IPS-20b (cell line): ENCODE results near the gene KIF17.

Experiments
- H3K27ac ChIP-seq: one replicate; pipeline ENCODE4 v1.5.1; 2013; ENCODE audit warnings: low read length
- H3K27me3 ChIP-seq: 2 replicates; pipeline ENCODE4 v1.6.1; 2013; ENCODE audit warnings: mild to moderate bottlenecking, low read length, inconsistent platforms; ENCODE audit not compliant: insufficient read depth
- H3K36me3 ChIP-seq: 2 replicates; pipeline ENCODE4 v1.6.1; 2013; ENCODE audit warnings: low read depth, mild to moderate bottlenecking, inconsistent platforms, low read length, moderate library complexity; ENCODE audit not compliant: insufficient read depth
- H3K4me1 ChIP-seq: 2 replicates; pipeline ENCODE4 v1.6.1; 2013; ENCODE audit warnings: mild to moderate bottlenecking, control low read depth, inconsistent platforms, low read length, moderate library complexity; ENCODE audit not compliant: insufficient read depth
- H3K4me3 ChIP-seq: 2 replicates; pipeline ENCODE4 v1.5.1; 2013; ENCODE audit warnings: mild to moderate bottlenecking, low read length, inconsistent platforms
- H3K9ac ChIP-seq: 2 replicates; pipeline ENCODE4 v1.6.1; 2013; ENCODE audit warnings: low read depth, mild to moderate bottlenecking, inconsistent platforms, low read length, moderate library complexity
- H3K9me3 ChIP-seq: 2 replicates; pipeline ENCODE4 v1.6.1; 2013; ENCODE audit warnings: mild to moderate bottlenecking, low read depth, low read length, inconsistent platforms; ENCODE audit not compliant: insufficient read depth

Gene KIF17

DNA sequence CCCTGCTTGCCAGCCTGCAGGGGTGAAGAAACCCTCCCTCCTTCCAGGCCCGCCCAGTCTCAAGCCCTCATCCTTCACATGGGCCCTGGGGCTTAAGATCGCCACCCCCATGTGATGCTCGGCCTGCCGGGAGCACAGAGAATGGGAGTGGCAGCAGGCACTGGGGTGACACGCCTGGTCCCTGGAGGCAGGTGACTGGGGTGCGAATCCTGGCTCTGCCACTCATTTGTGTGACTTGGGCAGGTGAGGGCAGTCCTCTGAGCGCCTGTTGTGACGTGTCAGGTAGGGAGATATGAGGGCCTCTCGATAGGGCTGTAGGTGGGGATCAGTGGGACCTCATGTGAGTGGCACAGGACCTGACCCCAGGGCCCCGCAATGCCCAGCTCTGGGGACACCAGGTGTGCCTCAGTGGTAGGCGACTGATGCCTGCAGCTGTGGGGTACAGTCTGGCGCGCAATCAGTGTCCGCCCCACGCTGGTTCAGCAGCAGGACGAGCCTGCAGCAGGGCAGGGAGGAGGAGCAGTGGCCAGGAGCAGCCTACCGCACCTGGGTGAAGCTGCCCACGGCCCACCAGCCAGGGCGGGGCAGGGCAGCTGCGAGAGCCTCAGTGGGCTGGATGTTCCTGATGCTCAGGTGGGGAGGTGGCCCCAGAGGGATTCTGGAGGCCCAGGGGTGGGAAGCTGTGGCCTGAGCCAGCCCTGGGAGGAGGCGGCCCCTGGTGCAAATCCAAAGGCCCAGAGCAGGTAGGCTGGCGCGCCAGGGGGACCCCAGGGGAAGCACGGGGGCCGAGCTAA is 8.5 kb upstream of the KIF17 start:
- H3K27me3 ChIP-seq = peaks cover 26% of the 10 kb centered on the region
- H3K9me3 ChIP-seq = no peaks in the 10 kb centered on the region
- no peak overlapping the region for H3K9ac ChIP-seq
- H3K4me3 ChIP-seq = no peak overlapping the region
- no peaks in the 10 kb centered on the region for H3K36me3 ChIP-seq
- no peak overlapping the region for H3K27ac ChIP-seq
- H3K4me1 ChIP-seq = peaks cover 14% of the 10 kb centered on the region

DNA sequence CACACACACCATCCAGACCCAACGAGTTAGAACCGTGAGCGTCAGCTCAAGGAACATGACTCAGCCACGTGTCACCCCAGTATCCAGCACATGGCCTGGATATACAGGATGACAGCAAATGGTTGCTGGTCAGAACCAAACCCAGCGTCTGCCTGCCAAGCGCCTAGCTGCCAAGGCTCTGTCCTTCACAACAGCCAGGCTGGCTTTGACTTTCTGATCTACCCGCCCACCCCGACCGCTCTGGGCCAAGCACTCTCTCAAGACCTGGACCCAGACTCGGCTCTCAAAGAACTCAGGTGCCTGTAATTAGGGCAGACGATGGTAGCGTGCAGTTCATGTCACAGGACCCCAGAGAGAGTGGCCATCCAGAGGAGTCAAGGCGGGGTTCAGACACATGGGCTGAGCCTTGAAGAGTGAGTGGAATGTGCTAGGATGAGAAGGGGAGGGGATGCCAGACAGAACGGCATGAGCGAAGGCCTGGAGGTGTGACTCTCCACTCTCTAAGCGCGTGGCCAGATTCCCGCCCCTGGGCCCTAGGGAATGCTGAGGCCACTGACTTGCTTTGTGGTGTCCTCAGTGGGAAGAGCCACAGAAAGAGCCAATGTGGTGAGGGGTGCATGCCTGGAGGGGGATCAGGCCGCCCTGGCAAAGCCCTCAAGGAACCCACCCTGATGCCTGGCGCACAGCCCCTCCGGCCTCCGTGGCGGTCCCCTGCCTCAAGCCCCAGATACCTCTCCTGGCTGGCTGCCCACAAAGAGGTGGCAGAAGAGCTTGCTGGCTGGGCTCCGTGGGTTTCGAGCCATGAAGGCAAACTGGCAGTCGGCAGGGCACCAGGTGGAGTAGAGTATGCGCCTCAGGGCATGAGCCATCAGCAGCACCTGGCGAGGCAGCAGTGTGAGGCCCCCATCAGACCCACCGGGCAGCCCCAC is 7.6 kb upstream of the KIF17 start:
- Histone ChIP-seq H3K4me3 (no peak overlapping the region), H3K27me3 (peaks cover 18% of the 10 kb centered on the region), H3K9me3 (no peaks in the 10 kb centered on the region), H3K4me1 (peaks cover 14% of the 10 kb centered on the region), H3K27ac (no peak overlapping the region), H3K9ac (no peak overlapping the region), H3K36me3 (no peaks in the 10 kb centered on the region)

DNA sequence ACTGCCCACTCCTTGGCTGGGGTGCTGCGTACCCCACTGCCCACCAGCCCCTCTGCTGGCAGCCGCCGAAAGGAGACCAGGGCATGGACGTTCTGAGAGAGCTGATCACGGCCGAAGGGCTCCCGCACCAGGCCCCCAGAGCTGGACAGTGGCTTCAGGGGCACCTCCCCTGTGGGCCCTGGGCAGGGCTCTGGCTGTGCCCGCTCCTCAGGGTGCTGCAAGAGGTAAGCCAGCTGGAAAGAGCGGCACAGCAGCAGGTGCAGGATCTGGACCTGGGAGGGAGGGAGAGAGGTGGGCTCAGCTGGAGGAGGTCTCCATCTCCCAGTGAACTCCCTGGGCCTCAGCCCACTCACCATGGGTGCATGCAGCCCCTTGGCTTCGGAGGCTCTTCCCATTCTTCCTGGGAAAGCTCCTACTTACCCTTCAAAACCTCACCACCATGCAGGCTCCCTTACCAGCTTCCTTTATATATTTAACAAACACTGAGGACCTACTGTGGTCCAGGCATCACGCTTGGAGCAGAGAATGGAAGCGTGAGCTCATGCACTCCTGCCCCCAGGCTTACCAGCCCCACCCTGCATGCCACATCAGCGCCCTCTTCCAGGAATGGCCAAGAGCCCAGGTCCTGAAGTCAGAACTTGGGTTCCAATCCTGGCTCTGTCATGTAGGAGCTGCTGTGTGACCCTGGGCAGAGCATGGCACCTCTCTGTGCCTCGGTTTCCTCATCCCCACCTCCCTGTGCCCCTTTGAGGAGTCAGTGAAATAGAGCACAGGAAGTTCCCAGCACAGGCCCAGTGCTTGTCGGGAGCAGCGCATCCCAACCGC is 6.8 kb upstream of the KIF17 start:
- Histone ChIP-seq H3K4me1 (peaks cover 14% of the 10 kb centered on the region), H3K36me3 (no peaks in the 10 kb centered on the region), H3K9me3 (no peaks in the 10 kb centered on the region), H3K9ac (no peak overlapping the region), H3K27ac (no peak overlapping the region), H3K4me3 (no peak overlapping the region), H3K27me3 (peaks cover 17% of the 10 kb centered on the region)

DNA sequence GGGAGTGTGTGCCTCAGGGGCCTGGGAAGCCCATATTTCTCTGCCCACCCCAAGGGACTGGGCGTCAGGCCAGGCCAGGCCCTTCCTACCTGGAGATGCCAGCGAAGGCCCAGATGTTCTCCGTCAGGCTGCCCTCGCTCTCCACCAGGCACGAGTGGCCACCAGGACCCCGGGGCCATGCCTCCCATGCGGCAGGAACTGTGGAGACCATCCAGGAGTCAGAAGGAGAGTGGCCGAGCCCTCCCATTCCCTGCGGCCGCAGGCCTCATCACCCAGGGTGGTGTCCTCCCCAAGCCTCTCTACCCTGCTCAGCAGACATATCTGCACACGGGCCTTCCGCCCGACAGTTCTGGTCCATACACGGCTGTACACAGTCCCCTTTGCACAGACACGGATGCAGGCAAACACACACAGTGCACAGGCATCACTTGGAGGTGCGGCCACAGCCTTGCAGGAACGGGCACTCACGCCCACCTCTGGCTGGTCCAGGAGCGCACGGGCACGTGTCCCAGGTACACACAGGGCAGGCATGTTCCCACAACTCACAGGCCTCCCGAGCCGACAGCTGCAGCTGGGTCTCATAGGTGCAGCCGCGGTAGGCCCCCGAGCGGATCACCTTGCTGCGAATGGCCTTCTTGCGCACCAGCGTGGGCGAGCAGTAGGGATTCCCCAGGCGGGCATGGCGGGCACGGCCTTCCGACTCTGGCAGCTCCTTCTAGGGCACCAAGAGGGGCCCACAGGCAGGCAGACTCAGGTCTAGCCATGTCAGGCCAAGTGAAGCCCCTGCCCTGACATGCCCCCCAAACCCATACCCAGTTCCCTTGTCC is 5.9 kb upstream of the KIF17 start:
- no peak overlapping the region for H3K27ac ChIP-seq
- H3K4me3 ChIP-seq = no peak overlapping the region
- H3K4me1 ChIP-seq = peaks cover 11% of the 10 kb centered on the region
- peaks cover 17% of the 10 kb centered on the region for H3K27me3 ChIP-seq
- no peak overlapping the region for H3K9ac ChIP-seq
- H3K9me3 ChIP-seq = no peaks in the 10 kb centered on the region
- no peaks in the 10 kb centered on the region for H3K36me3 ChIP-seq

DNA sequence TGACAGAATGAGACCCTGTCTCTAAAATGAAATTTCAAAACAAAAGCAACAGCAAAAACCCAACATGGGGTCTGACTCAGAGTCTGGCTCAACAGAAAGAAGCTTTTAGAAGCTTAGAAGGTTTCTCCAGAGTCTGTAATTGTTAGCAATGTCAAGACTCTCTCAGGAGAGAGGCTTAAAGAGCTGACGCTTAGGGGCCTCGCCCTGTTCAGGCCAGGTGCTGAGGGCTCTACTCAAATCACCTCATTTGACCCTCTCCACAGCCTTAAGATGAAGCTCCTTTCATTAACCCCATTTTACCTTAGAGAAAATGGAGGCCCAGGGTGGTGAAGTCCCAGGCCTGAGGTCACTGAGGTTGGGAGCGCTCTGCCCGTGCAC is 5.3 kb upstream of the KIF17 start:
- Histone ChIP-seq H3K4me1 (peaks cover 8% of the 10 kb centered on the region), H3K9ac (no peak overlapping the region), H3K4me3 (no peak overlapping the region), H3K27ac (no peak overlapping the region), H3K27me3 (peaks cover 22% of the 10 kb centered on the region), H3K9me3 (no peaks in the 10 kb centered on the region), H3K36me3 (no peaks in the 10 kb centered on the region)

DNA sequence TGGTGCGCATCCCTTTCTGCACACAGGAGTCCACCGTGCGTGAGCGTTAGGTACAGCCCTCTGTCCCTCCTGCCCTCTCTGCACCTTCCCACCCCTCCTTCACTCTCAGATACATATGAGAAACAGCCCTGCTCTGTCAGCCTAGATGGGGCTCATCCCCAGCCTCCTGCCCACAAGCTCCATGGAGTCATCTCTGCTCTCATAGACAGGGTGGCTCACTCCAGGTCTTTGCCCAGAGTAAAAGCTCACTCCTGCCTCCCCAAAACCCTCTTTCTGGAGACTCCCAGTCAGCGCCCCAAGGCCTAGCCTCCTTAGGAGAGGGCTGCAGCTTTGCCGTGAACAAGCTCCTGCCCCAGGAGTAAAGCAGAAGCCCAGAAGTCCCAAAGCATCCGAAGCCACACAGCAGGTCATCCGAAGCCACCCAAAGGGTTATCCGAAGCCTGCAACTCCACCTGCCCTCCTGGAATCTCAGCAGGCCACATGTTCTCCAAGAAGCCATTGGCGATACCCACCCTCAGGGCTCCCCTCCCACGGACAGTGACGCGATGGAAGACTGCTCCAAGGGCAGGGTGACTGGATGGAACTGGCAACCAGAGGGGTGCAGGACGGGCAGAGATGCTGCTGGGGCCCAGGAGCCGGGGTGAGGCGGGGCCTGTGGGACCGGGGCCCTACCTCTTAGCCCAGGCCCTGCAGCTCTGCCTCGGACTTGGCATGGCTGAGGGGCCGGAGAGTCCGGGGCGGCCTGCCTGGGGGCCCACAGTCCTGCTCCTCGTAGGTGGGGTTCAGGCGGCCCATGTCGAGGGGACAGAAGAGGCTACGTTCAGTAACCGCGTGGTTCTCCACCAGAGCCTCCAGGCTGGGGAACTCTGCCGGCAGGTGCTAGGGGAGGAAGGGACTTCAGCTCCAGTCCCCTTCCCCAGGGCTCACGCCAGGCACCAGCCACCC is 3.6 kb upstream of the KIF17 start:
- H3K4me3 ChIP-seq = no peak overlapping the region
- peaks cover 35% of the 10 kb centered on the region for H3K27me3 ChIP-seq
- H3K36me3 ChIP-seq = no peaks in the 10 kb centered on the region
- no peak overlapping the region for H3K27ac ChIP-seq
- no peaks in the 10 kb centered on the region; the same call in 1 of the 2 replicates for H3K4me1 ChIP-seq
- no peak overlapping the region for H3K9ac ChIP-seq
- no peaks in the 10 kb centered on the region for H3K9me3 ChIP-seq

DNA sequence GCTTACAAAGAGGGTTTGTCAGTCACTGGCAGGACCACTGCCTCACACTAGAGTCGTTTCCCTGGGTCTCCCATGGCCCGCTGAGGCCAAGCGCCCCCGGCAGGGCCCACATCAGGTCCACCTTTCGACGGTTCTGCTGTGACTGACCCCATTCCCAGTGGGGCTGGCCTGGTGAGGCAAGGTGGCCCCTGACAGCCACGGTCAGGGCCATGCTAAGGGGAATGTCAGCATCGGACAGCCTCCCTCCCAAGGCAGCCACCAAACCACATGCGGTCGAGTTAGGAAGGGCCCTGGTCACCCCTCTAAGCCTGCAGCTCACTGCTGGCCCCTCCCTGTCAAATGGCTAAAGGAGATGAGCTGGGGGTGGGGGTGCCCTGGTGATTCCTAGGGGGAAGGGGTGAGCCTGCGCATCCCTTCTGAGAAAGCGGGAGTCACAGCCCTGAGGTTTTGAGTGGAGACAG is 2.9 kb upstream of the KIF17 start:
- no peak overlapping the region for H3K27ac ChIP-seq
- H3K9ac ChIP-seq = no peak overlapping the region
- no peaks in the 10 kb centered on the region for H3K9me3 ChIP-seq
- H3K4me1 ChIP-seq = no peaks in the 10 kb centered on the region; the same call in 1 of the 2 replicates
- no peak overlapping the region for H3K4me3 ChIP-seq
- no peaks in the 10 kb centered on the region for H3K36me3 ChIP-seq
- H3K27me3 ChIP-seq = peaks cover 36% of the 10 kb centered on the region

DNA sequence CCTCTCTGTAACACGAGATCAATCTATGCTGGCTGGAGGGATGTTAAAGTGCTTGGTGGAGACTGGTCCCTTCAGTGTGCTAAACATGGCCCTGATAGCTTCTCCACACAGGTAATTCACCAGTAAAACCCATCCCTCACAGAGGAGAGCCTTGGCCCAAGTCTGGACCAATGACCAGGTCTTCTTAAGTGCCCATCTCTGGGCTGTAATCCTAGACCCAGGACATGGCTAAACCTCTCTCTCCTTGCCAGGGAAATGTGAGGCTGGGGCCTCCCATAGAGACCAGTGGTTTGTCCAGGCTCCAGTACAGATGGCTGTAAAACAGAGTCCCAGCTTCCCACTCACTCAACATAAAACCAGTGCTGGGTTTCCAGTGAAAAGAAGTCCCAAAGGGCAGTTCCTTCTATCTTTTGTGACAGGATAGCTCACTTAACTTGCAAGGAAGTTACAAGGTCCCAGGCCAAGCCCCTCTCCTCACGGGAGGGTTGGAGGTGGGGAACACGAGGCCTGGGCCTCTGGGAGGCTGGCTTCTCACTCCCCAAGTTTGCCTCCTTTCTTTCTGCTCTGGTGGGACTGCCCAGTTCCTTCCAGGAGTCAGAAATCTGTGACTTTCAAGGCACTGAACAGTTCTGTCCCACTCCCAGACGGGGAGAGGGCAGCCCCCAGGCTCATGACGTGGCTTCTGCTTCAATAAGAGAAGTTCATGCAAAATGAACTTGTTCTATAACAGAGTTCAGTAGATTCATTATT is 2.2 kb upstream of the KIF17 start:
- H3K27ac ChIP-seq = no peak overlapping the region
- no peaks in the 10 kb centered on the region for H3K36me3 ChIP-seq
- peaks cover 36% of the 10 kb centered on the region for H3K27me3 ChIP-seq
- H3K4me1 ChIP-seq = no peaks in the 10 kb centered on the region; the same call in 1 of the 2 replicates
- H3K9me3 ChIP-seq = no peaks in the 10 kb centered on the region
- no peak overlapping the region for H3K4me3 ChIP-seq
- no peak overlapping the region for H3K9ac ChIP-seq

DNA sequence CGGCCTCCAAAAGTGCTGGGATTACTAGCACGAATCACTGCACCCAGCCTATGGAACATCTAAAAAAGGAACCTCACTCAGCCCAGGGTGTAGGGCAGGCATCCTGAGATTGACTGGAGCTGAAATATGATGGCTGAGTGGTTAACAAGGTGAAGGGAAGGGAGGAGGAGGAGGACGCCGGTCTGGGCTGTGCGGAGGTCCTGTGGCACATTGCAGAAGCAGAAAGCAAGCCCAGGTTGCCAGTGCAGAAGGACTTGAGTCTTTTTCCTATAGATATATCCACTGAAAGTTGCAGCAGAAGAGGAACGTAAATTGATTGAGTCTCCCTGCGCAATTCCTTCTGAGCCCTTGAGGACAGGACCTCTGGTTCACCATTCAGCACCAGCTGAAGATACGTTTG is 1.5 kb upstream of the KIF17 start:
- H3K27ac ChIP-seq = no peak overlapping the region

More for the DNA sequence above, 1.5 kb upstream of the KIF17 start:
- Histone ChIP-seq H3K9me3 (no peaks in the 10 kb centered on the region), H3K9ac (no peak overlapping the region), H3K4me3 (no peak overlapping the region), H3K36me3 (no peaks in the 10 kb centered on the region), H3K27me3 (peaks cover 36% of the 10 kb centered on the region), H3K4me1 (no peaks in the 10 kb centered on the region; the same call in 1 of the 2 replicates)
